ENCODE results near the gene ARHGEF28. TPM values are rescaled to one million over a fixed set of nuclear protein-coding genes. Genes with fewer than 3 reads are reported as not detected.

ARHGEF28 gene
- total RNA-seq, 1 donor from 2014 or later: 8.5 TPM

GRCh38 chr5:73977146-73977545 is 351.1 kb downstream of the ARHGEF28 start:
- H3K9ac ChIP-seq (ENCODE audit: low read length): no peak overlapping the region
- no peaks in the 10 kb centered on the region for H3K9me3 Mint-ChIP-seq (ENCODE audit: unreplicated experiment)
- H3K79me2 ChIP-seq (ENCODE audit: insufficient read depth, low read length): no peaks in the 10 kb centered on the region
- no peak overlapping the region for H3K4me2 ChIP-seq (ENCODE audit: low read length)
- H3K4me1 ChIP-seq (ENCODE audit: insufficient read depth, low read length): no peaks in the 10 kb centered on the region
- H3K27me3 Mint-ChIP-seq (ENCODE audit: low read depth, unreplicated experiment): peaks cover 6% of the 10 kb centered on the region
- no peaks in the 10 kb centered on the region for H3K27me3 ChIP-seq (ENCODE audit: insufficient read depth, low read length)
- H4K20me1 ChIP-seq (ENCODE audit: insufficient read depth, low read length): no peaks in the 10 kb centered on the region
- no peak for TF ChIP-seq CTCF (IDR thresholded peaks at IDR 0.05; ENCODE audit: insufficient read depth, low read depth, low read length)
- no peak for TF ChIP-seq EZH2 (IDR thresholded peaks at IDR 0.05; ENCODE audit: insufficient read depth, low read length)
- H3K36me3 ChIP-seq (ENCODE audit: insufficient read depth, low read length): no peaks in the 10 kb centered on the region
- H3K9me3 ChIP-seq (ENCODE audit: insufficient read depth, low read depth, low read length): no peaks in the 10 kb centered on the region
- no peaks in the 10 kb centered on the region for H3K36me3 Mint-ChIP-seq (ENCODE audit: low read depth, unreplicated experiment)
- no peak overlapping the region for H3K4me3 ChIP-seq (ENCODE audit: insufficient read depth, low read depth, low read length)
- no peak overlapping the region for H3K4me3 Mint-ChIP-seq (ENCODE audit: unreplicated experiment)
- no peak for DNase-seq (ENCODE audit: low read depth)
- H3K27ac ChIP-seq (ENCODE audit: low read depth, low read length): no peak overlapping the region
- H2AFZ ChIP-seq (ENCODE audit: low read depth, low read length): no peak overlapping the region
- H3K27ac Mint-ChIP-seq (ENCODE audit: unreplicated experiment): no peak overlapping the region
- FAIRE-seq: no peak
- H3K4me1 Mint-ChIP-seq (ENCODE audit: low read depth, unreplicated experiment): no peaks in the 10 kb centered on the region

- no peaks in the 10 kb centered on the region for H3K36me3 ChIP-seq (ENCODE audit: insufficient read depth, low read length)
- no peak overlapping the region for H3K27ac Mint-ChIP-seq (ENCODE audit: unreplicated experiment)
- no peaks in the 10 kb centered on the region for H3K4me1 ChIP-seq (ENCODE audit: insufficient read depth, low read length)
- H3K9me3 Mint-ChIP-seq (ENCODE audit: unreplicated experiment): no peaks in the 10 kb centered on the region
- H3K36me3 Mint-ChIP-seq (ENCODE audit: low read depth, unreplicated experiment): no peaks in the 10 kb centered on the region
- no peaks in the 10 kb centered on the region for H3K27me3 ChIP-seq (ENCODE audit: insufficient read depth, low read length)
- H4K20me1 ChIP-seq (ENCODE audit: insufficient read depth, low read length): no peaks in the 10 kb centered on the region
- no peak overlapping the region for H3K9ac ChIP-seq (ENCODE audit: low read length)
- TF ChIP-seq CTCF (IDR thresholded peaks at IDR 0.05; ENCODE audit: insufficient read depth, low read depth, low read length) (no peak), EZH2 (IDR thresholded peaks at IDR 0.05; ENCODE audit: insufficient read depth, low read length) (no peak)
- peaks cover 8% of the 10 kb centered on the region for H3K27me3 Mint-ChIP-seq (ENCODE audit: low read depth, unreplicated experiment)
- H2AFZ ChIP-seq (ENCODE audit: low read depth, low read length): no peak overlapping the region
- no peak for FAIRE-seq
- no peak for DNase-seq (ENCODE audit: low read depth)
- no peaks in the 10 kb centered on the region for H3K4me1 Mint-ChIP-seq (ENCODE audit: low read depth, unreplicated experiment)
- no peak overlapping the region for H3K4me3 ChIP-seq (ENCODE audit: insufficient read depth, low read depth, low read length)
- no peak overlapping the region for H3K27ac ChIP-seq (ENCODE audit: low read depth, low read length)
- H3K4me3 Mint-ChIP-seq (ENCODE audit: unreplicated experiment): no peak overlapping the region
- no peaks in the 10 kb centered on the region for H3K9me3 ChIP-seq (ENCODE audit: insufficient read depth, low read depth, low read length)
- no peaks in the 10 kb centered on the region for H3K79me2 ChIP-seq (ENCODE audit: insufficient read depth, low read length)
- H3K4me2 ChIP-seq (ENCODE audit: low read length): no peak overlapping the region
Measured at GRCh38 chr5:73979321-73979720, 353.3 kb downstream of the ARHGEF28 start.

DNA sequence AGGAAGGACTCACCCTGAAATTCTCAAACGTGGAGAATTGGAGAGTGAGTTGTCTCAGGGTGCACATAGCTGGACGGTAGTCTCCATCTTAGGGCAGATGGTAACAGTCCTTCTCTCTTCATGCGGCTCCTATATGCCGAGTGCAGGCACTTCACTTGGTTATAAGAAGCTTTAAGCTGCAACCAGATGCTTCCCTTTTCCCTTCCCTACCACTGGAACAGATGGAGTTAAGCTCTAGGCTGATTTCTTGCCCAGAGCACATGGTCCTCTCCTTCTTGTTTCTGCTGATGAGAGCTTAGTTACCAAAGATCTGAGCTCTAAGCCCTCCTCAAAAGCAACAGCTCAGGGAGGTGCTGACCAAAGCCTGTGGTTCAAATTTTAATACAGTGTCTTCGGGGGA is 355.7 kb downstream of the ARHGEF28 start:
- Histone ChIP-seq H3K9me3 (ENCODE audit: insufficient read depth, low read depth, low read length) (no peaks in the 10 kb centered on the region), H2AFZ (ENCODE audit: low read depth, low read length) (no peak overlapping the region), H3K4me3 (ENCODE audit: insufficient read depth, low read depth, low read length) (no peak overlapping the region), H3K4me2 (ENCODE audit: low read length) (no peak overlapping the region), H3K9ac (ENCODE audit: low read length) (no peak overlapping the region), H3K4me1 (ENCODE audit: insufficient read depth, low read length) (no peaks in the 10 kb centered on the region), H3K27me3 (ENCODE audit: insufficient read depth, low read length) (no peaks in the 10 kb centered on the region), H4K20me1 (ENCODE audit: insufficient read depth, low read length) (no peaks in the 10 kb centered on the region), H3K79me2 (ENCODE audit: insufficient read depth, low read length) (no peaks in the 10 kb centered on the region), H3K36me3 (ENCODE audit: insufficient read depth, low read length) (no peaks in the 10 kb centered on the region), H3K27ac (ENCODE audit: low read depth, low read length) (no peak overlapping the region)
- no peak overlapping the region for H3K27ac Mint-ChIP-seq (ENCODE audit: unreplicated experiment)
- DNase-seq (ENCODE audit: low read depth) (no peak), FAIRE-seq (no peak)
- no peaks in the 10 kb centered on the region for H3K9me3 Mint-ChIP-seq (ENCODE audit: unreplicated experiment)
- peaks cover 7% of the 10 kb centered on the region for H3K4me1 Mint-ChIP-seq (ENCODE audit: low read depth, unreplicated experiment)
- no peaks in the 10 kb centered on the region for H3K36me3 Mint-ChIP-seq (ENCODE audit: low read depth, unreplicated experiment)
- TF ChIP-seq CTCF (IDR thresholded peaks at IDR 0.05; ENCODE audit: insufficient read depth, low read depth, low read length): no peak
- TF ChIP-seq EZH2 (IDR thresholded peaks at IDR 0.05; ENCODE audit: insufficient read depth, low read length): no peak
- peaks cover 8% of the 10 kb centered on the region for H3K27me3 Mint-ChIP-seq (ENCODE audit: low read depth, unreplicated experiment)
- no peak overlapping the region for H3K4me3 Mint-ChIP-seq (ENCODE audit: unreplicated experiment)
